Stimulated activated CD4-positive, alpha-beta T cell treated with anti-CD3 and anti-CD28 coated beads, Interleukin-1b, Interleukin-23, amount 100 ng/mL, for 1 hour (primary cell): ENCODE data around the gene CR1L.
"Not testable (repeated sequence)": the region's sequence is repeated elsewhere in the genome, so short reads cannot be mapped to it uniquely, and the experiment has no call there.

Source experiments
- DNase-seq, 2 donors: peaks; one replicate each; pipeline ENCODE4 v3.0.0-alpha.2; 2020; ENCODE audit warnings: low read depth in 2 of 2

The CR1L gene

DNA sequence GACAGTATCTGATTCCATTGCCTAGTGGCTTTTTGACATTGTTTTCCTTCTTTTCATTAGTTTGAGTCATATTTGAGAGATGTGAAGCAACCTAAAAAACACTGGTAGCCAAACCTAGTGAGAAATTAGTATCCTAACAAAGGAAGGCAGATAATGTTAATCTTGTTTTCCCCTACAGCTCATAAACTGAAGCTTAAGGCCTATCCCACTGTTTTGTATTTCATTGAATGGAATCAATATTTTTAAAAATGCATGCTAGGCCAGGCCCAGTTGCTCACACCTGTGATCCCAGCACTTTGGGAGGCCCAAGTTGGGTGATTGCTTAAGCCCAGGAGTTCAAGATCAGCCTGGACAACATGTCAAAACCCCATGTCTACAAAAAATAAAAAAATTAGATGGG is 1.2 kb downstream of the CR1L start:
- no peak for DNase-seq

GRCh38 chr1:207646944-207647579 is 2.1 kb downstream of the CR1L start:
- DNase-seq, result no peak

DNA sequence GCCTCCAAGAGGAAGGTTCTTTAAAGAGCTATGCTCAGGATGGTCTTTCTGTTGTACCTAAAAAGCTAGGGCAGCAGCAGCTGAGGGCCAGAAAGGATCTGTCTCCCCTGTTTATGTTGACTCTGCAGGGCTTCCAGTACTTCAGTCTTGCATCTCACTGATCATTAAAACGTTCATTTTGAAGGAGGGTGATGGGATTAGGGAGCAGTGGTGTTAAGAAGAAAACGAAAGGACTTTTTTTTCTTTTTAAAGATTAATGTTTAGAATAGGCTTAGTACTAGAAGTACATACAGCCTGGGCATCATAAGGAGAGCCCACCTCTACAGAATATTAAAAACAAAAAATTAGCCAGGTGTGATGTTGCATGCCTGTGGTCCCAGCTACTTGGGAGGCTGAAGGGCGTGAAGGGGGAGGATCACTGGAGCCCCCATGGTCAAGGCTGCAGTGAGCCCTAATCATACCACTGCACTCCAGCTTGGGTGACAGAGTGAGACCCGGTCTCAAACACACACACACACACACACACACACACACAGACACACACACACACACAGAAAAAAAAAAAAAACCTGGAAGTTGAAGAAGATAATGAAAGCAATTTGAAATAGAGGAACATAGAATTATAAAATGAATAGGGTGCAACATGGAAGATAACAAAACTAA is 2.9 kb downstream of the CR1L start:
- no peak for DNase-seq

DNA sequence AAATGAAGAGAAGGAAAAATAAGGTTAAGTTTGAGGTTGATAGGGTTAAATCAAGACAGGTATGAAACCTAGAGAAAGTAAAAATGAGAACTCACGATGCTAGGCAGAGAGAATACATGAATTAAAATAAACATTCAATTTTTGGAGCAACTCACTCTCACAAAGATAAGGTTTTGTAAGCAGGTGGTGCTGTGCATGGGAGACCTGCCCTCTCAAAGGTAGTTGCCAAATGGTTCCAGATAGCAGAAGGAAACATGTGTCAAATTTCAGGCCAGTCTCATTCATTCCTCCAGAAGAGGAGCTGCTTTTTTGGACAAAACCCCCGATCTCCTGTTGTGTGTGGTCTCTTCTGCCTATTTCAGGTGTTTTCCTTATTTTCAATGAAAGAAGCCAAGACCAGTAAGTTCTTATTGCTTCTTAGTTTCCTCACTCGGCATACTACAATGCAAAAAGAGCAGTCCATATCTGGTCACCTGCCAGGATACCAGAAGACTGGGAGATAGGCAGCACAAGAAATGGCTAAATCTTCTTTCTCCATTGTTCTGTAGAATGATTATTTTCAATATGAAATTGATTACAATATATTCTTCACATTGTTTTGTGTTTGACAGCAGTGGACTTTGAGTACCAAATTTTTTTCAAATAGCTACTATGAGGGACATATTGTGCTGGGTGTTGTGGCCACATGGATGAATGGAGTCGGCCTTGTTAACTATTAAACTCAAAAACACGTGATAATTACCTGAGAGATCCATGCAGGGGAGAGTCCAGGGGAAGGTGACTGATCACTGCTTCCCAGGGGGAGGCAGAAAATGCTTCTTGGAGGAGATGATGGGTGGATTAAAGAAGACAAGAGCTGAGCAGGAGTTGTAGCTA is 3.6 kb downstream of the CR1L start:
- no peak for DNase-seq

GRCh38 chr1:207649210-207649753 is 4.3 kb downstream of the CR1L start:
- DNase-seq, result no peak

DNA sequence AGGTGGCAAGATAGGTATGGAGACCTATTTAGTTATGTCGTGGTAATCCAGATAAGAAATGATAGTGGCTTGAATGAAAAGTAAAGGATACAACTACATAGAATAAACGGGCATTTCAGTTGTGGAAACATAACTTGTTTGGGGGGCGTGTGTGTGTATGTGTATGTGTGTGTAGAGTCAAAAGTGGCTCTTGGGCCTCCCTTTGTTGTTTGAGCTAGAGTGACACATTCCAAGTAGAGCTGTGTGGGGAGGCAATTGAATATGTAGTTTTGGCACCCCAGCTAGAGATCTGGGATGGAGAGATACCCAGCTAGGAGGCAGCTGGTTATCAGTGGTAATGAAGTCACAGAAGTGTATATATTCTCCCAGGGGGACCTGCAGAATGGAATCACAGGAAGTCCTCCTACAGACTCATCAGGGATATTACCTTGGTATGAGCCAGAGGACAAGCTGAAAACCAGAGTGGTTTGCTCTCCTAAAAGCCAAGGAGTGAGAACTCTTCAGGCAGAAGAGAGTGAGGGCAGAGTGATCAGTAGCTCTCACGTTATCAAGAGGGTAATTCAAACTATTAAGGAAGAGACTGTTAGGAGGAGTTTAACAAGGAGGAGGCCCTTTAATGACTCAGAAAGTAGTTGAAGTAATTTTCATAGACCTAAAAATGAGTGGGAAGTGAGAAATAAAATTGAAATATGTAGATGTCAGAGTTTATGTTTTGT is 5.1 kb downstream of the CR1L start:
- DNase-seq, result no peak

DNA sequence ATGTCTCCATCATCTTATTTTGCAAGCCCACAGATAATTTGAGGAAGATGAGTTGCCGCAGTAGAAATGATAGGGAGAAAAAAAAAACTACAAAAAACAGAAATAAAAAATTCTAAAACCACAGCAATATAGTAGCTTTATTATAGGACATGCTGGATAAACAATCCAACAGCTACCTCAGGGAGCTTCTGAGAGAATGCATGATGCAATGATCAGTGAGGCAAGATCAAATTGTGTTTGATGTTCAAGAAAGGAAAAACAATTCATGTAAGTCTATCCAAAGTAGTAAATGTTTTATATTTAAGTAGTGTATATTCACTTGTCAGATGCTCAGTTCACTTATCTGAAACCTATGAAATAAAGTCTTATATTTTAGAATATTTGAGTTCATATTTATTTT is 6.7 kb downstream of the CR1L start:
- DNase-seq, result no peak

- no peak for DNase-seq
Measured at GRCh38 chr1:207654320-207654719, 9.4 kb downstream of the CR1L start.

DNA sequence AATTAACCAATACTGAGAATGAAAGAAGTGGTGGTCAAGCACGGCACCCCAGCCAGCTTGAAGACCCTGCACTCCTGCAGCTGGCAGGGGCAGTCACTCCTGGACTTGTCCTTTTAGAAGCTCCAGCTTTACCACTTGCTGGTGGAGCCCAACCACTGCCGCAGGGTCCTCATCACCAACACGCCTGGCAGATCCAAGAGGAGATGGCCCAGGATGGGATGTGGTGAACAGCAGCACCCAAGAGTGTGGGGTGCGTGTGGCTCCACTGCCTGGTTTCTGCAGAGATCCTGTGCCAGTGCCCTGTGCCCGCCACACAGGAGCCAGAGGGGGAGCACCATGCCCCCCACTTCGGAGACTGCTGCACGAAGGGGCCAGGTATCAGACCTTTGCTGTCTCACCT is 13.5 kb downstream of the CR1L start:
- DNase-seq, result no peak

GRCh38 chr1:207658904-207659485 is 14.1 kb downstream of the CR1L start:
- DNase-seq, result no peak

- no peak for DNase-seq
Measured at GRCh38 chr1:207659545-207660153, 14.7 kb downstream of the CR1L start.

- not testable (repeated sequence) for DNase-seq
Measured at GRCh38 chr1:207661420-207661819, 16.5 kb downstream of the CR1L start.

DNA sequence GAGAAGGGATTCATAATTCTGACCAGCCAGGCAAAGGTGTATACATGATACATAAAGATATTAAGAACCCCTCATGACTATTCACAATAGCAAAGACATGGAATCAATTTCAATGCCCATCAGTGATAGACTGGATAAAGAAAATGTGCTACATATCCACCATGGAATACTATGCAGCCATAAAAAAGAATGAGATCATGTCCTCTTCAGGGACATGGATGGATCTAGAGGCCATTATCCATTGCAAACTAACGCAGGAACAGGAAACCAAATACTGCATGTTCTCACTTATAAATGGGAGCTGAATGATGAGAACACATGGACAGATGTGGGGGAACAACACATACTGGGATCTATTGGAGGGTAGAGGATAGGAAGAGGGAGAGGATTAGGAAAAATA is 21.4 kb downstream of the CR1L start:
- DNase-seq, result no peak

DNA sequence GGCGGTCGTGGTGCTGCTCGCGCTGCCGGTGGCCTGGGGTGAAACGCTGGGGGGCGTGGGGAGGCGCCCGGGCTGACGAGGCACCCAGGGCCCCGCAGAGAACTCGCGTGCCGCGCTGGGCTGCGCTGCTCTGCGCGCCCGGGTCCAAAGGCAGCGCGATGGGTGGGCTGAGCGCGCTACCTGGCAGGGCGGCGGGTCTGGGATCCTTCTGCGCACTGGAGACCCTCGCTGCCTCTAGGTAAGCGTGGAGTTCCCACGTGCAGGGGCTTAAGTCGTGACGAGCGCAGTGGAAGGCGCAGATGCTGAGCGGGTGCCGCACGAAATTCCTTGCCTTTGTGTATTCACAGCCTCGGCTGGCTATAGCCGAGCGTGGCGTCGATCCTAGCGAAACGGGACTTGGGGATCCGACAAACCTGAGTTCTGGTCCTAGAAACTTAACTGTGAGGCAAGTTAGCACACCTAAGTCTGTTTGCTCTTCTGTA is 24.6 kb downstream of the CR1L start:
- DNase-seq, result no peak

DNA sequence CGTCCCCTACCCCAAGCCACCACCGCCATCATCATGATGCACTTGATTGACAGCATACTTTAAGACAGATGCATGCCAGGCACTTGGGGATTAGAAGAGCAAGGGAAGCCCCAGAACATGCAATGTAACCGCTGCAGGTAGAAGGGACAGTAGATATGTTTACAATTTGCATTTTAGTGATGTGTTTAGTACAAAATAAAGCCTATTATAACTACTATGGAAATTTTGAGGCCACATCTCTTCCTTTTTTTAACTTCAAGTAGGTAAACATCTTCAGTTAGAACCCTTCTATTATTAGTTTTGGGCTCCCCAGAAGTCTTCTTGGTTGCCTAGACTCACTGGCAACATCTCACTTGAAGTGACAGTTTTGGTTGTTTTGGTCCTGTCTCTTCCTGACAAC is 25.3 kb downstream of the CR1L start:
- no peak for DNase-seq

GRCh38 chr1:207670997-207671396 is 26.1 kb downstream of the CR1L start:
- DNase-seq, result no peak

GRCh38 chr1:207672522-207673130 is 27.7 kb downstream of the CR1L start:
- DNase-seq, result no peak

DNA sequence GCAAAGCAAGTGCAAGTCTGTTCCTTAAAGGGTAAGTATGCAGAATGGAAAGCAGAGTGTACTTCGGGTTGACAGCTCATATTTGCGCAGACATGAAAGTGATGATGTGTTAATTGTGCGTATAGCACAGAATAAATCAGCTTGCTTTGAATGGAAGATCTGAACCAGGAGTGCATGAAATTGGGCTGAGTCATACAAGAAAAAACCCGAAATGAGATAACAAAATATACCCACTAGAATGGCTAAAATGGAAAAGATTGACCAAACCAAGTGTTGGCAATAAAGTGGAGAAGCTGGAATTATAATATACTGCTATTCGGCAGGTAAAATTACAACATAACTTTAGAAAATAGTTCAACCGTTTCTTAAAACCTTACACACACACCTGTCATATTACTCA is 28.5 kb downstream of the CR1L start:
- no peak for DNase-seq

DNA sequence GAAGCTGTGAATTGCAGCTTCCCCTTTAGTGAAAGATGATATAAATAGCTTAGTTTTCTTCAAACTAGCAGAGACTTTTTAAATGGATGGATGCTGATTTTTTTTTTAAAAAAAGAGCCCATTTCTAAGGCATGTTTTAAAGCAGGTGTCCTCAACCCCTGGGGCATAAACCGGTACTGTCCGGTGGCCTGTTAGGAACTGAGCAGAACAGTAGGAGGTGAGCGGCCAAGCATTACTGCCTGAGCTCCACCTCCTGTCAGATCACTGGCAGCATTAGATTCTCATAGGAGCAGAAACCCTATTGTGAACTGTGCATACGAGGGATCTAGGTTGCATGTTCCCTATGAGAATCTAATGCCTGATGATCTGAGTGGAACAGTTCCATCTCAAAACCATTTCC is 31.2 kb downstream of the CR1L start:
- no peak for DNase-seq

DNA sequence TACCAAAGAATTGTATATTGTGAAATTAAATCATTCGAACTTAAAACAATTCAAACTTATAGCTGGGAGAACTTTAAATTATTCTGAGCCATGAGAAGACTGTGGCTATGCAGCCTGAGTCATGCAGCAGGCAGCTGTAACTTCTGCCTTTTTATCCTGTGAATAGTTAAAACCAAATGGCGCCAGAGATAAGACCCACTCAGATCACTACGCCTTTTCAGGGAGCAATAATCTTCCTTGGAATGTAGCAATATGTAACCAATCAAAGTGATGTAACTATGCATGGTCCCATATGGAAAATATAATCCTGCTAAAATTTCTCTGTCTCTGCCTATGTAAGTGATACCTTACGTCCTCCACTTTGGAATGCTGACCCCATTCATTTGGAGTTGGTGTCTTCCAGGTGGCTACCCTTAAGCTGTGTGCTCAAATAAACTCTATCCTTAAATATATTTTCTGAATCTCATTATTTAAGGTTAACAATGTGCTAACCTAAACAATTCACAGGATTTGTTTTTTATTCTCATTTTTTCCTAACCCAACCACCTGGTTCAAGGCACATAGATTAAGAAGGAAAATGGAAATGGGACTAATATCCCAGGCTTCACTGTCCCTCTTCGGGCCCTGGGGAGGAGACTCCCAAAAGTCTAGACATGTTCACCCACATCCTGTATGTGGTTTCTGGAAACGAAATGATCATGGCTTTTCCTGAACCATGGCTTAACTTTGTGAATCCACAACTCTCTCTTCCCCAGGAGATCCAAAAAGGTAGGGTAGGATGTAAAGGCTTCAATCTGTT is 35.9 kb downstream of the CR1L start:
- not testable (repeated sequence) for DNase-seq
